ENCODE results near the gene LRMDA. TPM values are rescaled to one million over a fixed set of nuclear protein-coding genes. Genes with fewer than 3 reads are reported as not detected.
A peak's percentile ranks its signal among the peaks of the same experiment; 100 is the strongest.

LRMDA gene
- total RNA-seq, 1 experiment from 2014 or later, result 1.2 TPM

- TF ChIP-seq EZH2phosphoT487 (IDR thresholded peaks at IDR 0.05; ENCODE audit: borderline replicate concordance, low read length) (no peak), CTCF (conservative IDR thresholded peaks at IDR 0.05; ENCODE audit: low read depth, low read length) (no peak), EZH2 (IDR thresholded peaks at IDR 0.05; ENCODE audit: low read length, unreplicated experiment) (no peak)
- Histone ChIP-seq H3K4me2 (ENCODE audit: low read length) (no peak overlapping the region), H3K36me3 (ENCODE audit: low read depth, low read length) (no peaks in the 10 kb centered on the region), H3K4me3 (ENCODE audit: low read length) (no peak overlapping the region), H3F3A (ENCODE audit: low read length, unreplicated experiment) (no peaks in the 10 kb centered on the region), H2AFZ (ENCODE audit: low read length) (no peak overlapping the region), H3K27ac (ENCODE audit: low read length) (no peak overlapping the region), H3K27me3 (ENCODE audit: low read length) (0 out of 2 replicates have a peak, but pooled peaks cover 5% of the 10 kb centered on the region), H3K9me3 (ENCODE audit: low read length) (peaks cover 17% of the 10 kb centered on the region), H3K9me2 (replicated peaks; ENCODE audit: low read length) (no peaks in the 10 kb centered on the region), H3K79me2 (ENCODE audit: low read length) (no peaks in the 10 kb centered on the region), H4K20me1 (ENCODE audit: low read length) (no peaks in the 10 kb centered on the region), H3K4me1 (ENCODE audit: insufficient read depth, low read length) (no peaks in the 10 kb centered on the region; the same call in 1 of the 2 replicates), H3K9ac (ENCODE audit: low read length) (no peak overlapping the region)
- no TSS peak for BruUV-seq (replicated peaks)
- ChIA-PET CTCF (no interaction called here), POLR2A (ENCODE audit: unreplicated experiment) (interaction anchor here (0.7 kb wide), 1 partner anchor 563 kb away, joined by 5 read pairs; no protein-coding TSS in a partner anchor)
- ATAC-seq, result no peak
- DNase-seq, result no peak
- intact Hi-C loops (cut with micrococcal nuclease), result no loop called here
Observed at GRCh38 chr10:75685187-75685586, 253.8 kb downstream of the LRMDA start.

- Histone ChIP-seq H3K4me2 (ENCODE audit: low read length) (no peak overlapping the region), H3K27me3 (ENCODE audit: low read length) (0 out of 2 replicates have a peak, but pooled peaks cover 1% of the 10 kb centered on the region), H3K9me2 (replicated peaks; ENCODE audit: low read length) (no peaks in the 10 kb centered on the region), H3K27ac (ENCODE audit: low read length) (no peak overlapping the region), H2AFZ (ENCODE audit: low read length) (no peak overlapping the region), H3K4me1 (ENCODE audit: insufficient read depth, low read length) (no peaks in the 10 kb centered on the region; the same call in 1 of the 2 replicates), H3K36me3 (ENCODE audit: low read depth, low read length) (no peaks in the 10 kb centered on the region), H3K4me3 (ENCODE audit: low read length) (no peak overlapping the region), H3K9ac (ENCODE audit: low read length) (no peak overlapping the region), H4K20me1 (ENCODE audit: low read length) (no peaks in the 10 kb centered on the region), H3K79me2 (ENCODE audit: low read length) (no peaks in the 10 kb centered on the region), H3K9me3 (ENCODE audit: low read length) (peaks cover 17% of the 10 kb centered on the region), H3F3A (ENCODE audit: low read length, unreplicated experiment) (no peaks in the 10 kb centered on the region)
- BruUV-seq (replicated peaks), result no TSS peak
- ChIA-PET CTCF (interaction anchor here (0.7 kb wide), 1 partner anchor 196 kb away, joined by 3 read pairs; no protein-coding TSS in a partner anchor), POLR2A (ENCODE audit: unreplicated experiment) (interaction anchor here (0.5 kb wide), 1 partner anchor 636 kb away, joined by 3 read pairs; no protein-coding TSS in a partner anchor)
- intact Hi-C loops (cut with micrococcal nuclease), result no loop called here
- ATAC-seq (peak; percentile 46), DNase-seq (peak; percentile 59)
- no peak for TF ChIP-seq EZH2 (IDR thresholded peaks at IDR 0.05; ENCODE audit: low read length, unreplicated experiment)
- no peak for TF ChIP-seq EZH2phosphoT487 (IDR thresholded peaks at IDR 0.05; ENCODE audit: borderline replicate concordance, low read length)
- TF ChIP-seq CTCF (conservative IDR thresholded peaks at IDR 0.05; ENCODE audit: low read depth, low read length), result no peak
Observed at GRCh38 chr10:75688506-75689300, 257.3 kb downstream of the LRMDA start.

GRCh38 chr10:75693489-75693888 is 262.1 kb downstream of the LRMDA start:
- no peak overlapping the region for H3K27ac ChIP-seq (ENCODE audit: low read length)
- no peak for ATAC-seq

More at GRCh38 chr10:75693489-75693888, 262.1 kb downstream of the LRMDA start:
- intact Hi-C loops (cut with micrococcal nuclease), result no loop called here
- Histone ChIP-seq H3K9ac (ENCODE audit: low read length) (no peak overlapping the region), H3K79me2 (ENCODE audit: low read length) (no peaks in the 10 kb centered on the region), H4K20me1 (ENCODE audit: low read length) (no peaks in the 10 kb centered on the region), H2AFZ (ENCODE audit: low read length) (no peak overlapping the region), H3K9me2 (replicated peaks; ENCODE audit: low read length) (no peaks in the 10 kb centered on the region), H3K27me3 (ENCODE audit: low read length) (peaks cover 27% of the 10 kb centered on the region; the same call in 1 of the 2 replicates), H3F3A (ENCODE audit: low read length, unreplicated experiment) (no peaks in the 10 kb centered on the region), H3K4me2 (ENCODE audit: low read length) (no peak overlapping the region), H3K4me1 (ENCODE audit: insufficient read depth, low read length) (no peaks in the 10 kb centered on the region; the same call in 1 of the 2 replicates), H3K9me3 (ENCODE audit: low read length) (no peaks in the 10 kb centered on the region), H3K4me3 (ENCODE audit: low read length) (no peak overlapping the region), H3K36me3 (ENCODE audit: low read depth, low read length) (no peaks in the 10 kb centered on the region)
- DNase-seq, result no peak
- POLR2A ChIA-PET (ENCODE audit: unreplicated experiment), result no interaction called here
- no TSS peak for BruUV-seq (replicated peaks)
- TF ChIP-seq CTCF (conservative IDR thresholded peaks at IDR 0.05; ENCODE audit: low read depth, low read length) (no peak), EZH2 (IDR thresholded peaks at IDR 0.05; ENCODE audit: low read length, unreplicated experiment) (no peak), EZH2phosphoT487 (IDR thresholded peaks at IDR 0.05; ENCODE audit: borderline replicate concordance, low read length) (no peak)
- CTCF ChIA-PET, result no interaction called here
